GM18502 (cell line): ENCODE measurements around the gene PRPF38A.

ENCODE experiments used
- ATAC-seq: cut with Tn5 transposase; IDR thresholded peaks from one replicate; pipeline ENCODE4 v1.9.1; 2021; ENCODE audit warnings: mild to moderate bottlenecking; ENCODE audit not compliant: unreplicated experiment, poor library complexity

Gene PRPF38A

DNA sequence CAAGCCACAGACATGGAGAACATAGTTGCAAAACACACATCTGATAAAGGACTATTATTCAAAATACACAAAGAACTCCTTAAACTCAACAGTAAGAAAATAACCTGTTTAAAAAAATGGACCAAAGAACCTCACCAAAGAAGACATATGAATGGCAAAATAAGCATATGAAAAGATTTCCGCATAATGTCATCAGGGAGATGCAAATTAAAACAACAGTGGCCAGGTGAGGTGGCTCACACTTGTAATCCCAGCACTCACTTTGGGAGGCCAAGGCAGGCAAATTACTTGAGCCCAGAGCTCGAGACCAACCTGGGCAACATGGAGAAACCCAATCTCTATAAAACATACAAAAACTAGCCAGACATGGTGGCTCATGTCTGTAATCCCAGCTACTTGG, 50.4 kb downstream of the PRPF38A start:
- no peak for ATAC-seq

DNA sequence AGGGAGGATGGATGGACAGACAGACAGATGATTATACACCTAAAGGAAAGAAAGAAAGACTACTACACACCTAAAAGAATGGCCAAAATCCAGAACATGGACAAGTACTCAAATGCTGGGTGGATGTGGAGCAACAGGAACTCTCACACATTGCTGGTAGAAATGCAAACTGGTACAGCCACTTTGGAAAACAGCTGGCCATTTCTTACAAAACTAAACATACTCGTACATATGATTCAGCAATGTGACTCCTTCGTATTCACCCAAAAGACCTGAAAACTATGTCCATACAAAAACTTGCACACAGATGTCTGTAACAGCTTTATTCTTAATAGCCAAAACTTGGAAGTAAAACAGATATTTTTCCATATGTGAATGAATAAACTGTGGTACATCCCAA, 51.3 kb downstream of the PRPF38A start:
- ATAC-seq: no peak

- no peak for ATAC-seq
Observed at GRCh38 chr1:52460694-52461093, 56.3 kb downstream of the PRPF38A start.

- no peak for ATAC-seq
Observed at GRCh38 chr1:52461821-52462220, 57.4 kb downstream of the PRPF38A start.

- ATAC-seq: no peak
Observed at GRCh38 chr1:52463891-52464290, 59.5 kb downstream of the PRPF38A start.

GRCh38 chr1:52469108-52469507, 64.7 kb downstream of the PRPF38A start:
- ATAC-seq: no peak
